ENCODE data around the gene BPIFB3. TPM values are rescaled to one million over a fixed set of nuclear protein-coding genes. Genes with fewer than 3 reads are reported as not detected.

The BPIFB3 gene
- total RNA-seq, 4 donors from 2014 or later = not detected

DNA sequence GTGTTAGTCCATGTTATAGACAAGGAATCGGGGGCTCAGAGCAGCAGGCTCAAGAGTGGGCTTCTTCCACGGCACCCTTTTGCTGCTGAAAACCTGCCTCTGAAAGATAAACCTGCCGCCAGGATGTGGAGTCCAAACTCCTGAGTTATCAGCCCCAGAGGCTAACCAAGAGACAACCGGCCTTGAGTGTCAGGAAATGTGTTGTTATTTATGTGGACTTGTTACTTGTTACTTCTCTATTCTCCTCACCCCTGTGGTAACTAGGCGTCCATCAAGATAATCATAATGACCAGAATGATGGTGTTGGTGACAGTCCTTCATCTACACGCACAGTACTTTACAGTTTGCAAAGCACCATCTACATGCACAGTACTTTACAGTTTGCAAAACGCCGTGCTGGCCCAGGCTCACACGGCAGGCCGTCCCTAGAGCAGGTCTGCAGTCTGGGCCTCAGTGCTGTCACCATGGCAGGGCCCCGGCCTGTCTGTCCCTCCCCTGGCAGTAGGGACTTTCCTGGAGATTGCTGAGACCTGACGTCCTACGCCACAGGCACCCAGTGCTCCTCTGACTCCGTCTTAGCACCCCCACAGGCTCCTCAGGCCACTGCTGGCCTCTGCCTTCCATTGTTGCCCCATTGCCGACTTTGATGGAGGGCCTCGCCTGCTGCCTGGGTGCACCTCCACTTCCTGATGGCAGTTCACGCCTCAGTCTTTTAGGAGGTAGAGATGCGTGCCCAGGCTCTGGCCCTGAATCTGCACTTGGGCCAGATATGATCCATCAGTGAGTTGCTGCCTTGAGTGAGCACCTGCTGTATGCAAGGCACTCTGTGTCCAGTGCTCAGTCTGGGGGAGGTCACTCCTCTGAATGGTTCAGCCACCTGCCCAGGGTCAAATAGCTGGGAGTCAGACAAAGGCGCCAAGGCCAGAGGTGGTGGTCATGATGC lies 16.7 kb downstream of the BPIFB3 start:
- no peaks in the 10 kb centered on the region for H3K36me3 ChIP-seq
- no peak for DNase-seq
- 89 to 90% methylated on average over 17 to 19 of the region's 19 CpGs for WGBS, 2 donors
- intact Hi-C loops (cut with DNase I) = no loop called here
- H3K9me3 ChIP-seq = no peaks in the 10 kb centered on the region
- no peaks in the 10 kb centered on the region for H3K27me3 ChIP-seq
- no peak overlapping the region for H3K4me3 ChIP-seq (replicated peaks in 1 of 3)
- H3K4me1 ChIP-seq = no peaks in the 10 kb centered on the region
- no peak for TF ChIP-seq CTCF (IDR thresholded peaks at IDR 0.05)
- no peak for TF ChIP-seq POLR2A (IDR thresholded peaks at IDR 0.05)
- H3K27ac ChIP-seq = no peak overlapping the region

- Histone ChIP-seq H3K36me3 (no peaks in the 10 kb centered on the region), H3K9me3 (no peaks in the 10 kb centered on the region), H3K4me3 (replicated peaks in 1 of 3) (no peak overlapping the region), H3K27ac (no peak overlapping the region), H3K27me3 (no peaks in the 10 kb centered on the region), H3K4me1 (no peaks in the 10 kb centered on the region)
- intact Hi-C loops (cut with DNase I) = no loop called here
- 94 to 95% methylated on average over 5 of the region's 5 CpGs for WGBS, 2 donors
- no peak for TF ChIP-seq POLR2A (IDR thresholded peaks at IDR 0.05)
- no peak for TF ChIP-seq CTCF (IDR thresholded peaks at IDR 0.05)
- no peak for DNase-seq
Observed at GRCh38 chr20:33071198-33071597, 17.5 kb downstream of the BPIFB3 start.

GRCh38 chr20:33072362-33072761 lies 18.7 kb downstream of the BPIFB3 start:
- H3K27me3 ChIP-seq = no peaks in the 10 kb centered on the region
- no peaks in the 10 kb centered on the region for H3K36me3 ChIP-seq
- intact Hi-C loops (cut with DNase I) = no loop called here
- TF ChIP-seq POLR2A (IDR thresholded peaks at IDR 0.05) (no peak), CTCF (IDR thresholded peaks at IDR 0.05) (no peak)
- H3K4me3 ChIP-seq (replicated peaks in 1 of 3) = no peak overlapping the region
- DNase-seq = no peak
- H3K4me1 ChIP-seq = no peaks in the 10 kb centered on the region
- no peaks in the 10 kb centered on the region for H3K9me3 ChIP-seq
- H3K27ac ChIP-seq = no peak overlapping the region
- WGBS, 2 donors = 92 to 93% methylated on average over 4 of the region's 4 CpGs

DNA sequence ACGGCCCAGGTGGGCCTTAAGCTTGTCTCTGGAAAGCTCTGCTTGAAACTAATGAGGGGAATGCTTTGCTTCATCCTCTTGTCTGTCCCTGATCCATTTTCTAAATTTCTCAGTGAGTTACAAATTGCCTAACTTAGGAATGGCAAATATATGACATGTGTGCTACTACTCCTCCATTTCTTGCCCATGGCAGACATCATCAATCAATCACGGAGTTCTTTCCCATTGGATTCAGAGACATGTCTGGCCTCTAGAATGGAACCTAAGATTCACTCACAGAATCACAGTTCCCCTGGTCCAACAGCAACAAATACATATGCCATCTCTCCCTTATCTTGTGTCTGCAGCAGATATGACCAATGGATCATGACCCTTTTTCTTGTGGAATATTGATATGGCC lies 19.1 kb downstream of the BPIFB3 start:
- H3K9me3 ChIP-seq = no peaks in the 10 kb centered on the region
- WGBS, 2 donors = 93 to 98% methylated on average over 2 of the region's 2 CpGs
- H3K27me3 ChIP-seq = no peaks in the 10 kb centered on the region
- intact Hi-C loops (cut with DNase I) = no loop called here
- no peak for DNase-seq
- no peak overlapping the region for H3K4me3 ChIP-seq (replicated peaks in 1 of 3)
- no peaks in the 10 kb centered on the region for H3K36me3 ChIP-seq
- H3K4me1 ChIP-seq = no peaks in the 10 kb centered on the region
- no peak overlapping the region for H3K27ac ChIP-seq
- TF ChIP-seq POLR2A (IDR thresholded peaks at IDR 0.05) (no peak), CTCF (IDR thresholded peaks at IDR 0.05) (no peak)

GRCh38 chr20:33074675-33075074 lies 21.0 kb downstream of the BPIFB3 start:
- Histone ChIP-seq H3K9me3 (no peaks in the 10 kb centered on the region), H3K4me3 (replicated peaks in 1 of 3) (no peak overlapping the region), H3K27me3 (no peaks in the 10 kb centered on the region), H3K27ac (no peak overlapping the region), H3K4me1 (no peaks in the 10 kb centered on the region), H3K36me3 (no peaks in the 10 kb centered on the region)
- 86% methylated on average over 2 of the region's 2 CpGs for WGBS, 2 donors
- TF ChIP-seq CTCF (IDR thresholded peaks at IDR 0.05) (no peak), POLR2A (IDR thresholded peaks at IDR 0.05) (no peak)
- no peak for DNase-seq
- intact Hi-C loops (cut with DNase I) = no loop called here

Measured in thyroid gland (tissue), 4 donors.